Trophoblast cell (in vitro differentiated cells and primary cell): ENCODE data around the gene MAP2K5.

Experiments
- DNase-seq, 2 donors: peaks; one replicate each; pipeline ENCODE4 v3.0.0-alpha.2; 2016
- H2AFZ ChIP-seq: 2 replicates; pipeline ENCODE4 v1.6.1; 2013; ENCODE audit warnings: low read length, moderate library complexity, mild to moderate bottlenecking; ENCODE audit not compliant: insufficient read depth, poor library complexity
- H2AK5ac ChIP-seq: 2 replicates; pipeline ENCODE4 v1.6.1; 2013; ENCODE audit warnings: mild to moderate bottlenecking, low read length
- H2BK120ac ChIP-seq: 2 replicates; pipeline ENCODE4 v1.6.1; 2013; ENCODE audit warnings: low read length, mild to moderate bottlenecking, moderate library complexity; ENCODE audit not compliant: insufficient read depth, poor library complexity
- H2BK12ac ChIP-seq: 2 replicates; pipeline ENCODE4 v1.6.1; 2013; ENCODE audit warnings: mild to moderate bottlenecking, low read length, moderate library complexity
- H2BK5ac ChIP-seq: 2 replicates; pipeline ENCODE4 v1.6.1; 2013; ENCODE audit warnings: low read length, low read depth, moderate library complexity, mild to moderate bottlenecking; ENCODE audit not compliant: poor library complexity
- H3K14ac ChIP-seq: 2 replicates; pipeline ENCODE4 v1.6.1; 2013; ENCODE audit warnings: mild to moderate bottlenecking, low read length
- H3K18ac ChIP-seq: 2 replicates; pipeline ENCODE4 v1.6.1; 2013; ENCODE audit warnings: mild to moderate bottlenecking, low read length
- H3K23ac ChIP-seq: 2 replicates; pipeline ENCODE4 v1.6.1; 2013; ENCODE audit warnings: low read length
- H3K27ac ChIP-seq: 2 replicates; pipeline ENCODE4 v1.5.1; 2013; ENCODE audit warnings: low read depth, mild to moderate bottlenecking, inconsistent platforms, low read length, moderate library complexity
- H3K27me3 ChIP-seq: 2 replicates; pipeline ENCODE4 v1.6.1; 2013; ENCODE audit warnings: inconsistent platforms, mild to moderate bottlenecking, low read length, moderate library complexity; ENCODE audit not compliant: insufficient read depth
- H3K36me3 ChIP-seq, 2 experiments: 1 replicate in 1 of 2; 2 replicates in 1 of 2; pipeline ENCODE4 v1.6.1; 2013; ENCODE audit warnings: low read length in 2 of 2, mild to moderate bottlenecking in 2 of 2, moderate library complexity in 1 of 2; ENCODE audit not compliant: insufficient read depth in 2 of 2, control insufficient read depth in 1 of 2
- H3K4ac ChIP-seq: 2 replicates; pipeline ENCODE4 v1.6.1; 2013; ENCODE audit warnings: low read depth, mild to moderate bottlenecking, low read length, moderate library complexity
- H3K4me1 ChIP-seq, 2 experiments: 1 replicate in 1 of 2; 2 replicates in 1 of 2; pipeline ENCODE4 v1.6.1; 2013; ENCODE audit warnings: low read length in 2 of 2, mild to moderate bottlenecking in 2 of 2, moderate library complexity in 1 of 2; ENCODE audit not compliant: insufficient read depth in 2 of 2, control insufficient read depth in 1 of 2
- H3K4me2 ChIP-seq: 2 replicates; pipeline ENCODE4 v1.6.1; 2013; ENCODE audit warnings: inconsistent platforms, mild to moderate bottlenecking, low read length, moderate library complexity
- H3K4me3 ChIP-seq: 2 replicates; pipeline ENCODE4 v1.5.1; 2013; ENCODE audit warnings: mild to moderate bottlenecking, low read depth, low read length, inconsistent platforms
- H3K79me1 ChIP-seq: one replicate; pipeline ENCODE4 v1.6.1; 2013; ENCODE audit warnings: low read length
- H3K79me2 ChIP-seq: 2 replicates; pipeline ENCODE4 v1.6.1; 2013; ENCODE audit warnings: low read length, mild to moderate bottlenecking; ENCODE audit not compliant: control insufficient read depth, insufficient read depth, poor library complexity
- H3K9ac ChIP-seq: 2 replicates; pipeline ENCODE4 v1.6.1; 2013; ENCODE audit warnings: mild to moderate bottlenecking, low read length
- H3K9me3 ChIP-seq: 2 replicates; pipeline ENCODE4 v1.6.1; 2013; ENCODE audit warnings: low read depth, mild to moderate bottlenecking, control low read depth, inconsistent platforms, low read length; ENCODE audit not compliant: insufficient read depth
- H4K12ac ChIP-seq: 2 replicates; pipeline ENCODE4 v1.6.1; 2013; ENCODE audit warnings: low read depth, mild to moderate bottlenecking, low read length, moderate library complexity
- H4K8ac ChIP-seq: 2 replicates; pipeline ENCODE4 v1.6.1; 2013; ENCODE audit warnings: low read depth, mild to moderate bottlenecking, low read length, moderate library complexity
- H4K91ac ChIP-seq: one replicate; pipeline ENCODE4 v1.6.1; 2013; ENCODE audit warnings: low read depth, mild to moderate bottlenecking, low read length, moderate library complexity
- WGBS: extraction: QIAGEN DNeasy Blood & Tissue Kit; methylation state at CpG from one replicate; pipeline ENCODE4 v1.1.7; 2013; ENCODE audit warnings: missing lambda C conversion rate; ENCODE audit not compliant: insufficient read length, insufficient coverage; ENCODE audit errors: extremely low coverage; 5-methylcytosine and 5-hydroxymethylcytosine counted together

The MAP2K5 gene

GRCh38 chr15:67692573-67692972 lies 150.1 kb downstream of the MAP2K5 start:
- no peaks in the 10 kb centered on the region for H3K27me3 ChIP-seq
- H4K12ac ChIP-seq: no peak overlapping the region
- no peak overlapping the region for H4K91ac ChIP-seq
- no peak overlapping the region for H3K4ac ChIP-seq
- DNase-seq: no peak
- H3K27ac ChIP-seq: no peak overlapping the region
- peaks cover 0 to 4% of the 10 kb centered on the region in 2 experiments for H3K4me1 ChIP-seq
- no peaks in the 10 kb centered on the region for H3K79me1 ChIP-seq
- no peak overlapping the region for H2AFZ ChIP-seq
- no peaks in the 10 kb centered on the region for H3K36me3 ChIP-seq
- H3K9me3 ChIP-seq: no peaks in the 10 kb centered on the region
- no peak overlapping the region for H3K4me2 ChIP-seq
- H3K4me3 ChIP-seq: no peak overlapping the region
- H3K79me2 ChIP-seq: no peaks in the 10 kb centered on the region
- H2BK120ac ChIP-seq: no peak overlapping the region
- no peak overlapping the region for H4K8ac ChIP-seq
- no peak overlapping the region for H2BK5ac ChIP-seq
- no peak overlapping the region for H3K9ac ChIP-seq
- no peak overlapping the region for H3K18ac ChIP-seq
- H2AK5ac ChIP-seq: no peak overlapping the region
- no peak overlapping the region for H2BK12ac ChIP-seq
- H3K23ac ChIP-seq: no peak overlapping the region
- no CpG with 5 or more reads among the region's 3 CpGs for WGBS
- H3K14ac ChIP-seq: no peak overlapping the region

- H3K18ac ChIP-seq: no peak overlapping the region
- no peak overlapping the region for H2AK5ac ChIP-seq
- H3K9me3 ChIP-seq: no peaks in the 10 kb centered on the region
- H3K27ac ChIP-seq: no peak overlapping the region
- H2AFZ ChIP-seq: no peak overlapping the region
- H3K23ac ChIP-seq: no peak overlapping the region
- no peak overlapping the region for H2BK12ac ChIP-seq
- no peak overlapping the region for H4K8ac ChIP-seq
- no peak overlapping the region for H2BK120ac ChIP-seq
- H3K79me2 ChIP-seq: no peaks in the 10 kb centered on the region
- DNase-seq: no peak
- no peaks in the 10 kb centered on the region for H3K27me3 ChIP-seq
- no peak overlapping the region for H3K4me2 ChIP-seq
- no peak overlapping the region for H3K4ac ChIP-seq
- H3K4me1 ChIP-seq: no peaks in the 10 kb centered on the region
- whole genome bisulfite sequencing: no CpG with 5 or more reads among the region's 1 CpG
- no peaks in the 10 kb centered on the region for H3K36me3 ChIP-seq
- no peak overlapping the region for H3K4me3 ChIP-seq
- no peak overlapping the region for H3K14ac ChIP-seq
- no peak overlapping the region for H4K12ac ChIP-seq
- H3K9ac ChIP-seq: no peak overlapping the region
- no peaks in the 10 kb centered on the region for H3K79me1 ChIP-seq
- H4K91ac ChIP-seq: no peak overlapping the region
- no peak overlapping the region for H2BK5ac ChIP-seq
These were observed 153.6 kb downstream of the MAP2K5 start for GRCh38 chr15:67696087-67696486.

DNA sequence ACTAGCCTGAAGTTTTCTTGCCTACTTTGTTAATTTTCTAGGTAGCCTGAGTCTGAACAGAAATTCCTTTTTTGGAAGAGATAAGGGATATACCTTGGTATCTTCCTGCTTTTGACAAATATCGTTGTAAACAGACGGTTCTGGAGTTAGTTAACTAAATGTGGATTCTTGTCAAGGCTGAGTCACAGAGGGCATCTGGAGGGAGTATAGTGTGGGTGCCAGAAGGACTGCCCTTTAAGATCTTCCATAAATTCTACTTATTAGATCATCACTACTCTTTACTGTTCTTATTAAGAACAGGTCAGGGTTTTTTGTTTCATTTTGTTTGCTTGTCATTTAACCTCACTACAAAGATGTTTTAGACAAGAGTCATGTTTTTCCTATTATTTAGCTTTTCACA lies 157.5 kb downstream of the MAP2K5 start:
- peak in 1 of 2 donors; percentile 17 for DNase-seq
- no peak overlapping the region for H2BK120ac ChIP-seq
- H3K18ac ChIP-seq: no peak overlapping the region
- H3K4me1 ChIP-seq: no peaks in the 10 kb centered on the region
- H3K14ac ChIP-seq: no peak overlapping the region
- no peak overlapping the region for H2BK12ac ChIP-seq
- H4K8ac ChIP-seq: no peak overlapping the region
- H2AFZ ChIP-seq: no peak overlapping the region
- no CpG with 5 or more reads among the region's 2 CpGs for WGBS
- H3K9me3 ChIP-seq: no peaks in the 10 kb centered on the region
- H3K27ac ChIP-seq: no peak overlapping the region
- H3K36me3 ChIP-seq: no peaks in the 10 kb centered on the region
- no peak overlapping the region for H3K23ac ChIP-seq
- H3K4ac ChIP-seq: no peak overlapping the region
- no peak overlapping the region for H4K12ac ChIP-seq
- H3K79me1 ChIP-seq: no peaks in the 10 kb centered on the region
- H2BK5ac ChIP-seq: no peak overlapping the region
- no peak overlapping the region for H4K91ac ChIP-seq
- no peak overlapping the region for H3K4me2 ChIP-seq
- no peaks in the 10 kb centered on the region for H3K27me3 ChIP-seq
- no peak overlapping the region for H2AK5ac ChIP-seq
- H3K9ac ChIP-seq: no peak overlapping the region
- H3K79me2 ChIP-seq: no peaks in the 10 kb centered on the region
- H3K4me3 ChIP-seq: no peak overlapping the region

DNA sequence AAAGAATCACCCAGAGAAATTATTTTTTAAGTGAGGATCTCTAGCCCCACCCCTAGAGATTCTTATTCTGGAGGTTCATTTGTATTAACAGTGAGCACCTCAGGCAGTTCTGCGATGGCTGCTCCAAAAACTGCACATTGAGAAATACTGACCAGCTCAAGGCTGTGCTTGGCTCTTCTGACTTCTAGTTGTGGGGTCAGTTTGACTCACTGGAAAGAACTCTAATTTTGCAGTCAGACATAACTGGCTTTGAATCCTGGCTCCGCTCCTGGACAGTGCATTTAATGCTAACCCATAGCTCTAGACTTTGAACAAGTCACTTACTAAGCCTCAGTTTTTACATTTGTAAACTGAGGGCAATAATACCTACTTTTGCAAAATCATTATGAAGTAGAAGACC lies 159.2 kb downstream of the MAP2K5 start:
- no peaks in the 10 kb centered on the region for H3K9me3 ChIP-seq
- H2AFZ ChIP-seq: no peak overlapping the region
- H3K79me1 ChIP-seq: no peaks in the 10 kb centered on the region
- H2BK120ac ChIP-seq: no peak overlapping the region
- H3K27ac ChIP-seq: no peak overlapping the region
- H3K14ac ChIP-seq: no peak overlapping the region
- H3K4me1 ChIP-seq: no peaks in the 10 kb centered on the region
- no peak overlapping the region for H2BK12ac ChIP-seq
- no peak overlapping the region for H3K4me2 ChIP-seq
- no peaks in the 10 kb centered on the region for H3K79me2 ChIP-seq
- H3K23ac ChIP-seq: no peak overlapping the region
- no peak overlapping the region for H2AK5ac ChIP-seq
- H3K36me3 ChIP-seq: no peaks in the 10 kb centered on the region
- no peak overlapping the region for H3K4me3 ChIP-seq
- no peak overlapping the region for H4K8ac ChIP-seq
- H4K12ac ChIP-seq: no peak overlapping the region
- no peak overlapping the region for H4K91ac ChIP-seq
- no peak overlapping the region for H2BK5ac ChIP-seq
- H3K18ac ChIP-seq: no peak overlapping the region
- no peak for DNase-seq
- no CpG with 5 or more reads among the region's 2 CpGs for WGBS
- H3K9ac ChIP-seq: no peak overlapping the region
- H3K4ac ChIP-seq: no peak overlapping the region
- no peaks in the 10 kb centered on the region for H3K27me3 ChIP-seq
